K562 (cell line): ENCODE data around the gene BIVM. TPM values are rescaled to one million over a fixed set of nuclear protein-coding genes. Genes with fewer than 3 reads are reported as not detected.

Experiments used
- ARID1B ChIP-seq: fragments of 450-650 bp; IDR thresholded peaks from 2 replicates; pipeline ENCODE4 v1.6.1; 2016; ENCODE audit warnings: antibody characterized with exemption, mild to moderate bottlenecking, inconsistent platforms
- ETV1 ChIP-seq: fragments of 450-650 bp; conservative IDR thresholded peaks from 2 replicates; pipeline ENCODE4 v1.6.1; 2016; ENCODE audit warnings: missing genetic modification characterization, control low read depth, low read depth, missing compliant biosample characterization
- FIP1L1 ChIP-seq: fragments of 200-400 bp; formaldehyde crosslinking; IDR thresholded peaks from 2 replicates; pipeline ENCODE4 v1.6.1; 2018; ENCODE audit warnings: mild to moderate bottlenecking, low read depth, low read length; ENCODE audit not compliant: poor library complexity, severe bottlenecking
- FOXA3 ChIP-seq, 2 experiments: fragments of 450-650 bp in 1 of 2; sonication (generic) in 1 of 2; formaldehyde crosslinking; IDR thresholded peaks in 1 of 2; conservative IDR thresholded peaks in 1 of 2; 2 replicates each; pipeline versions ENCODE4 v1.4.0 to v1.8.0; 2020 to 2022; ENCODE audit warnings: mild to moderate bottlenecking in 2 of 2, missing genetic modification reagents in 1 of 2
- GABPB1 ChIP-seq: sonication (generic); formaldehyde crosslinking; IDR thresholded peaks from 2 replicates; pipeline ENCODE4 v1.8.0; 2022; ENCODE audit warnings: mild to moderate bottlenecking, missing genetic modification reagents
- HEY1 ChIP-seq: fragments of 250-450 bp; sonication (Bioruptor Pico); IDR thresholded peaks from 2 replicates; pipeline ENCODE4 v1.5.0; 2020; ENCODE audit warnings: mild to moderate bottlenecking, moderate library complexity, borderline replicate concordance
- HOMEZ ChIP-seq: fragments of 250-450 bp; sonication (Bioruptor Pico); IDR thresholded peaks from 2 replicates; pipeline ENCODE4 v1.4.0; 2020; ENCODE audit warnings: mild to moderate bottlenecking, moderate library complexity
- MCM5 ChIP-seq: fragments of 450-650 bp; IDR thresholded peaks from 2 replicates; pipeline ENCODE4 v1.6.1; 2016; ENCODE audit warnings: low read depth
- MIER1 ChIP-seq: fragments of 450-650 bp; IDR thresholded peaks from 2 replicates; pipeline ENCODE4 v1.6.1; 2016; ENCODE audit warnings: antibody characterized with exemption, mild to moderate bottlenecking, low read depth
- PCBP2 ChIP-seq: fragments of 200-400 bp; formaldehyde crosslinking; IDR thresholded peaks from 2 replicates; pipeline ENCODE4 v1.6.1; 2018; ENCODE audit warnings: low read length, low read depth, mild to moderate bottlenecking, moderate library complexity; ENCODE audit not compliant: poor library complexity, severe bottlenecking
- POLR2H ChIP-seq: IDR thresholded peaks from 2 replicates; pipeline ENCODE4 v1.6.1; 2016; ENCODE audit warnings: missing genetic modification characterization, low read depth, mild to moderate bottlenecking, control low read depth, missing compliant biosample characterization, moderate library complexity
- RFX7 ChIP-seq: fragments of 250-450 bp; sonication (Bioruptor Pico); IDR thresholded peaks from 2 replicates; pipeline ENCODE4 v1.5.1; 2021; ENCODE audit warnings: mild to moderate bottlenecking
- TAF7 ChIP-seq: fragments of 450-650 bp; IDR thresholded peaks from 2 replicates; pipeline ENCODE4 v1.6.1; 2016; ENCODE audit warnings: missing genetic modification characterization, missing compliant biosample characterization
- ZNF232 ChIP-seq: sonication (generic); formaldehyde crosslinking; IDR thresholded peaks from 2 replicates; pipeline ENCODE4 v1.8.0; 2022; ENCODE audit warnings: mild to moderate bottlenecking, missing genetic modification reagents
- ZNF239 ChIP-seq: fragments of 250-450 bp; sonication (Bioruptor Pico); IDR thresholded peaks from 2 replicates; pipeline ENCODE4 v1.4.0; 2020; ENCODE audit warnings: mild to moderate bottlenecking
- ZNF395 ChIP-seq: fragments of 200-800 bp; sonication (Bioruptor generic); IDR thresholded peaks from 2 replicates; pipeline ENCODE4 v1.6.1; 2017; ENCODE audit warnings: missing genetic modification characterization, missing compliant biosample characterization
- ZNF407 ChIP-seq: fragments of 450-650 bp; IDR thresholded peaks from 2 replicates; pipeline ENCODE4 v1.6.1; 2016; ENCODE audit warnings: low read depth
- polyA plus RNA-seq, 8 experiments: library from polyadenylated mRNA; depleted of rRNA in 4 of 8; stranded (reverse) in 5 of 8; unstranded in 3 of 8; fragments of >200 nt; fragmentation: Nextera tagmentation in 2 of 8; fragmentation: Illumina TruSeq in 1 of 8; extraction: Ambion mirVana in 2 of 8; extraction: Trizol in 1 of 8; gene quantifications; 2 replicates each; pipeline versions ENCODE4 v1.2.1 to v1.2.3, GENCODE V29; 2011 to 2014; ENCODE audit warnings: inconsistent platforms in 1 of 8, missing spikeins in 1 of 8
- total RNA-seq, 7 experiments: library from RNA; depleted of rRNA in 6 of 7; stranded (reverse); fragments of >200 nt in 6 of 7; fragmentation: Illumina TruSeq in 2 of 7; extraction: Trizol in 2 of 7; gene quantifications; 2 replicates each; pipeline versions ENCODE4 v1.2.1 to v1.2.3, GENCODE V29; 2011 to 2021; ENCODE audit warnings: low replicate concordance in 1 of 7

Gene BIVM
- total and polyA plus RNA-seq, 9 of the 15 experiments (the other 6 are each of a cell fraction or from before 2014, with no cell fraction given): 3.6 to 23.1 (median 16.8) TPM

DNA sequence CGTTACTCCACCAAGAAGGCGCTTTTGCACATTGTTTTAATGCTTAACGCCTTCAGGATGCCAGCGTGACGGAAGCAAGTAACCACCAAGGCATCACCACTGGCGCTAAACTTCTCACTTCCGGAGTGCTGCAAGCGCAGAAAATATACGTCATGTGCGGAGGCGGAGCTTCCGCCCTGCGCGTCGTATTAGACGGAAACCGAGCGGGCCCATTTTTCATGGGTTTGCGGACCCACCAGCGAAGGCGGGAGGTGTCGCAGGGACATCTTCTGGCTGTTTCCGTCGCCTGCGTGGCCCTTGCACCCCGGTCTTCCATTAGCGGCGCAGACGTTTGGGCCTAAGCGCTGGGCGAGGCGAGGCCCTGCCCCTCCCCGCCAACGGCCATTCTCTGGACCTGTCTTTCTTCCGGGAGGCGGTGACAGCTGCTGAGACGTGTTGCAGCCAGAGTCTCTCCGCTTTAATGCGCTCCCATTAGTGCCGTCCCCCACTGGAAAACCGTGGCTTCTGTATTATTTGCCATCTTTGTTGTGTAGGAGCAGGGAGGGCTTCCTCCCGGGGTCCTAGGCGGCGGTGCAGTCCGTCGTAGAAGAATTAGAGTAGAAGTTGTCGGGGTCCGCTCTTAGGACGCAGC lies 46.8 kb downstream of the BIVM start, which contains the start of gene ERCC5 (continued):
- TF ChIP-seq GABPB1 (CRISPR knock-in tag) (peak; percentile 94), FIP1L1 (no peak), PCBP2 (no peak), POLR2H (tag) (peak; percentile 76), ZNF395 (CRISPR knock-in tag) (no peak), ARID1B (no peak), HOMEZ (CRISPR knock-in tag) (no peak), ZNF407 (peak; percentile 97), ZNF232 (CRISPR knock-in tag) (no peak), MIER1 (no peak), MCM5 (no peak), ZNF239 (no peak), RFX7 (CRISPR knock-in tag) (no peak), TAF7 (no peak), ETV1 (peak; percentile 91), HEY1 (CRISPR knock-in tag) (no peak), FOXA3 (CRISPR knock-in tag; conservative IDR thresholded peaks at IDR 0.05 in 1 of 2, IDR thresholded peaks at IDR 0.05 in 1 of 2) (no peak)
